Right atrium auricular region (tissue), 2 donors: ENCODE data around the gene ZNF143. TPM values are rescaled to one million over a fixed set of nuclear protein-coding genes. Genes with fewer than 3 reads are reported as not detected.
A peak's percentile ranks its signal among the peaks of the same experiment; 100 is the strongest.

Experiments used
- DNase-seq: peaks from one replicate; pipeline ENCODE4 v3.0.0-alpha.2; 2019; ENCODE audit warnings: low spot score
- H3K27ac ChIP-seq, 2 donors: fragments of 200-600 bp; sonication (generic); 1 replicate in 1 of 2; 2 replicates in 1 of 2; pipeline ENCODE4 v1.5.1; 2016 to 2019
- H3K27me3 ChIP-seq, 2 donors: fragments of 200-600 bp; sonication (generic); one replicate each; pipeline versions ENCODE4 v1.5.1 to v1.6.0; 2017 to 2019
- H3K36me3 ChIP-seq: fragments of 200-600 bp; sonication (generic); one replicate; pipeline ENCODE4 v1.5.1; 2016
- H3K4me1 ChIP-seq, 2 donors: fragments of 200-600 bp; sonication (generic); one replicate each; pipeline versions ENCODE4 v1.5.1 to v1.6.0; 2017 to 2019
- H3K4me3 ChIP-seq, 2 donors: fragments of 200-600 bp; sonication (generic); 1 replicate in 1 of 2; 2 replicates in 1 of 2; pipeline ENCODE4 v1.5.1; 2017 to 2019; ENCODE audit warnings: mild to moderate bottlenecking in 1 of 2, moderate library complexity in 1 of 2
- H3K9me3 ChIP-seq, 2 donors: fragments of 200-600 bp; sonication (generic); one replicate each; pipeline ENCODE4 v1.5.1; 2019
- total RNA-seq, 2 donors: library from RNA; depleted of rRNA; stranded (reverse); fragments of >200 nt; gene quantifications; one replicate each; pipeline ENCODE4 v1.1.0, GENCODE V29; 2016
- TF ChIP-seq, protein P1 (sequence below), 2 donors: fragments of 200-600 bp; sonication (generic); IDR thresholded peaks; one replicate each; pipeline ENCODE4 v1.5.1; 2019; ENCODE audit warnings: antibody characterized with exemption in 2 of 2

ZNF143 gene
- total RNA-seq, 2 donors from 2014 or later: 19.0 to 22.8 TPM

DNA sequence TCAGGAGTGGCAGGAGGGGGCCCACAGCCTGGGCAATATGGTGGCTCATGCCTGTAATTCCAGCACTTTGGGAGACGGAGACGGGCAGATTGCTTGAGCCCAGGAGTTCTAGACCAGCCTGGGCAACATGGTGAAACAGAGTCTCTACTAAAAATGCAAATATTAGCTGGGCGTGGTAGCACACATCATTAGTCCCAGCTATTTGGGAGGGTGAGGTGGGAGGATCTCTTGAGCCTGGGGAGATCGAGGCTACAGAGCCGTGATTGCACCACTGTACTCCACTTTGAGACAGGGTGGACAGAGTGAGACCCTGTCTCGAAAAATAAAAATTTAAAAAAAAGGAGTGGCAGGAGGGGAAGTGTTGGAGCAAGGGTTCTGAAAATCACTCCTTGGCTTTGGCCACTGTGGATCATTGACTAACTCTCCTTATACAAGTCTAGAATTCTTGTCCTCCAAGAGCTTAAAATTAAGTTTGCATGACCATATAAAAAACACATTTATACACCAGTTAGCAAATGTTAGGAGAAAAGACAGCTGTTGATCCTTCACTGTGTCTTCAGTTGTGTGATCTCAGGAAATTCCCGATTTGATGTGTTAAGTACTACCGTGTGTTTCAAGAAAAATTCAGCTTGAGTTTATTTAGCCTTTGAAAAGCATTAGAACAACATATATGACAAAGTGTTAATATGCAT is 110.4 kb downstream of the ZNF143 start:
- TF ChIP-seq, protein P1, sequence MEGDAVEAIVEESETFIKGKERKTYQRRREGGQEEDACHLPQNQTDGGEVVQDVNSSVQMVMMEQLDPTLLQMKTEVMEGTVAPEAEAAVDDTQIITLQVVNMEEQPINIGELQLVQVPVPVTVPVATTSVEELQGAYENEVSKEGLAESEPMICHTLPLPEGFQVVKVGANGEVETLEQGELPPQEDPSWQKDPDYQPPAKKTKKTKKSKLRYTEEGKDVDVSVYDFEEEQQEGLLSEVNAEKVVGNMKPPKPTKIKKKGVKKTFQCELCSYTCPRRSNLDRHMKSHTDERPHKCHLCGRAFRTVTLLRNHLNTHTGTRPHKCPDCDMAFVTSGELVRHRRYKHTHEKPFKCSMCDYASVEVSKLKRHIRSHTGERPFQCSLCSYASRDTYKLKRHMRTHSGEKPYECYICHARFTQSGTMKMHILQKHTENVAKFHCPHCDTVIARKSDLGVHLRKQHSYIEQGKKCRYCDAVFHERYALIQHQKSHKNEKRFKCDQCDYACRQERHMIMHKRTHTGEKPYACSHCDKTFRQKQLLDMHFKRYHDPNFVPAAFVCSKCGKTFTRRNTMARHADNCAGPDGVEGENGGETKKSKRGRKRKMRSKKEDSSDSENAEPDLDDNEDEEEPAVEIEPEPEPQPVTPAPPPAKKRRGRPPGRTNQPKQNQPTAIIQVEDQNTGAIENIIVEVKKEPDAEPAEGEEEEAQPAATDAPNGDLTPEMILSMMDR (IDR thresholded peaks at IDR 0.05): no peak
- Histone ChIP-seq H3K9me3 (no peaks in the 10 kb centered on the region), H3K4me1 (peaks cover 0 to 51% of the 10 kb centered on the region in 2 donors), H3K36me3 (no peaks in the 10 kb centered on the region), H3K4me3 (no peak overlapping the region), H3K27me3 (no peaks in the 10 kb centered on the region), H3K27ac (no peak overlapping the region)
- DNase-seq: no peak

DNA sequence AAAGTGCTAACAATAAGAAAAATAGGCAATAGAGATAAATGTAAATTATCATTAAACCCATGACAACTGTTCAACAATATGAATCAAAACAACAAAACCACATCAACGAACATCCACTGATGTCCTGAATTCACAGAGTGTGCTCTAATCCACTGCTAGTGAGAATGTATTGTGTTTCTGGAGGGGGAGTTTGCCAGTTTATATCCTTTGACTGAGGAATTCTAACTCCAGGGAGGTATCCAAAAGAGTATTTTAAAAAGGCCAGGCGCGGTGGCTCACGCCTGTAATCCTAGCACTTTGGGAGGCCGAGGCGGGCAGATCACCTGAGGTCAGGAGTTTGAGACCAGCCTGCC is 110.9 kb downstream of the ZNF143 start:
- Histone ChIP-seq H3K27me3 (no peaks in the 10 kb centered on the region), H3K4me1 (peaks cover 0 to 46% of the 10 kb centered on the region in 2 donors), H3K27ac (peak overlapping the region in 1 of 2 donors; percentile 99), H3K36me3 (no peaks in the 10 kb centered on the region), H3K4me3 (no peak overlapping the region), H3K9me3 (no peaks in the 10 kb centered on the region)
- DNase-seq: no peak
- TF ChIP-seq, protein P1 (IDR thresholded peaks at IDR 0.05): no peak

DNA sequence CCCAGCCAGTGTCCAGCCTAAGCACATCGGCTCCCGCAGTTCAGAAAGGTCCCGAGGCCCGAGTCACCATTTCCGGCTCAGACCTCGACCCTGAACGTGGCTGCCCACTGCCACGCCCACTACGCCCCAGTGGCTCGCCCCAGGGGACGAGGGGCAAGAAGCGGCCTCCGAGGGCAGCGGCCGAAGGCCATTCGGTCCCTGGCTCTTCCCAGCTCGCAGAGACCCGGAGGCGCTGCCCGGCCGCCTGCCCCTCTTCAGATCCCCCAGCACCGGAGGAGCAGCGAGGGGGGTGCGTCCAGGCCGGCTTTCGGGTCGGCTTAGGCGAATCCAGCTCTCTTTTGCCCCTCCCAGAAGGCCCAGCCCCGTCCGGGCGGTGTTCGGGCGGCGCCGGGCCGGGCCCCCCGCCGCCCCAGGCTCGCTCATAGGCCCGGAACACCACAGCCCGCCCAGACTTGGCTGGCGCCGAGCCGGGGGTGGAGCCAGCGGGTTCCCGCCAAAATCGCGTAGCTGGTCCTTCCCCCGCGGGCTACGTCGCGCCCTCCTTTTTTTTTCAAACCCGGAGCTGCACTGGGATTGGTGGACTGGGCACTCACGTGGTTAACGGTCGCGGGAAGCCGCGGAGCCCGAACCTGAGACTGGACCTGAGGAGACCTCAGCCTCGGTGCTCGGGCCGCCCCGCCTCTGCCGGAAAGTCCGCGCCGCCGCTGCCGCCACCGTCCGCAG is 112.4 kb downstream of the ZNF143 start, which contains the start of gene WEE1:
Gene WEE1 (plus strand): TSS at position 619 of the 723 bp plus-strand sequence. CDS start 264 bp downstream, outside the sequence.
- Histone ChIP-seq H3K27me3 (no peaks in the 10 kb centered on the region), H3K9me3 (no peaks in the 10 kb centered on the region), H3K36me3 (peaks cover 5% of the 10 kb centered on the region), H3K4me1 (peaks cover 0 to 31% of the 10 kb centered on the region in 2 donors), H3K4me3 (peak within 1 kb of the TSS; percentile 72 to 75), H3K27ac (peak within 1 kb of the TSS; percentile 98 to 99)
- DNase-seq: peak; percentile 98
- TF ChIP-seq, protein P1 (IDR thresholded peaks at IDR 0.05): no peak

DNA sequence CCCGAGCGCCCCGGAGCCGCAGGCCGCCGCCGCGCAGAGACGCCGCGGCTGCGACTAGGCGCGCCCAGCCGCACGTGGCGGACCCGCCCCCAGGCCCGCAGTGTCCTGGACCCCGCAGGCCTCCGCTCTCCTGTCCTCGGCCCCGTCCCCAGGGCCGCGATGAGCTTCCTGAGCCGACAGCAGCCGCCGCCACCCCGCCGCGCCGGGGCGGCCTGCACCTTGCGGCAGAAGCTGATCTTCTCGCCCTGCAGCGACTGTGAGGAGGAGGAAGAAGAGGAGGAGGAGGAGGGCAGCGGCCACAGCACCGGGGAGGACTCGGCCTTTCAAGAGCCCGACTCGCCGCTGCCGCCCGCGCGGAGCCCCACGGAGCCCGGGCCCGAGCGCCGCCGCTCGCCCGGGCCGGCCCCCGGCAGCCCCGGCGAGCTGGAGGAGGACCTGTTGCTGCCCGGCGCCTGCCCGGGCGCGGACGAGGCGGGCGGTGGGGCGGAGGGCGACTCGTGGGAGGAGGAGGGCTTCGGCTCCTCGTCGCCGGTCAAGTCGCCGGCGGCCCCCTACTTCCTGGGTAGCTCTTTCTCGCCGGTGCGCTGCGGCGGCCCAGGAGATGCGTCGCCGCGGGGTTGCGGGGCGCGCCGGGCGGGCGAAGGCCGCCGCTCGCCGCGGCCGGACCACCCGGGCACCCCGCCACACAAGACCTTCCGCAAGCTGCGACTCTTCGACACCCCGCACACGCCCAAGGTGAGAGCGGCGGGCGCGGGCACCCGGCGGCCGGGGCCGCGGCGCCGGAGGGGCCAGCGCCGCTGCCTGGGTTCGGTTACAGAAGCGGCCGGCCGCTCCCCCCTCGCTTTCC is 113.2 kb downstream of the ZNF143 start:
- Histone ChIP-seq H3K27me3 (no peaks in the 10 kb centered on the region), H3K27ac (peak overlapping the region; percentile 98 to 99), H3K36me3 (peaks cover 11% of the 10 kb centered on the region), H3K4me3 (peak overlapping the region; percentile 72 to 75), H3K4me1 (peaks cover 0 to 24% of the 10 kb centered on the region in 2 donors), H3K9me3 (no peaks in the 10 kb centered on the region)
- DNase-seq: no peak
- TF ChIP-seq, protein P1 (IDR thresholded peaks at IDR 0.05): no peak

DNA sequence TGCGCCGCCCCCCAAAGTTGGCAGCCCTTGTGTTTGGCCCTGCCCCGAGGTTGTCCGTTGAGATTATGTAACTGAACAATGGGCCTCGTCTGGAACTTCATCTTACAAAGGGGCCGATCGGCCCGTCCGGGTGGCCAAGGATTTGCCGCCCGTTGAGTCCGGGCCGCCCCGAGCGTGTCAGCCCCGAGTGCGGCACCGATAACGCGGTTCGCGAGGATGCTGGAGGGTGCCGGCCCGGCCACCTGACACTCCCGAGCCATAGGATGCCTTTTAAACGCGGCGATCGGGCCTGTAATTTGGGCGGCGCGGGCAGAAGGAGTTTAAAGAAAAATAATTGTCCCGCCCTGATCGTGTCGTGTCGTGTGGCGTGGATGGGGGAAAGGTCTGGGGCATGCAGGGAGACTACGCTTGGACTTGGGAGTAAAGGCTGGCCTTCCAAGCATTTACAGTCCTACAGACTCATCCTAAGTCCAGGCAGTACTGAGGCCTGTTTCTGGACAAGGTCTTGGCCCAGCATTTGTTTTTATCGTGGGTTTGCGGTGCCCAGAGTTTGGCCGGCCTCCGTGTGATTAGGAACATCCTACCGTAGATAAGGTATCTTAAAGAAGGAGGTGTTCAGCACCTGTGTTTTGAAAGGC is 113.9 kb downstream of the ZNF143 start:
- Histone ChIP-seq H3K4me3 (peak overlapping the region; percentile 72 to 75), H3K36me3 (peaks cover 17% of the 10 kb centered on the region), H3K4me1 (peaks cover 0 to 16% of the 10 kb centered on the region in 2 donors), H3K27ac (peak overlapping the region; percentile 98 to 99), H3K9me3 (no peaks in the 10 kb centered on the region), H3K27me3 (no peaks in the 10 kb centered on the region)
- DNase-seq: no peak
- TF ChIP-seq, protein P1 (IDR thresholded peaks at IDR 0.05): no peak
